HCT116 (cell line): Measurements from ENCODE around the gene SECISBP2. TPM values are rescaled to one million over a fixed set of nuclear protein-coding genes. Genes with fewer than 3 reads are reported as not detected.

Experiments used
- ATAC-seq: fragments of 200-7000 bp; cut with Tn5 transposase; 2 replicates; pipeline ENCODE4 v1.9.1; 2020; ENCODE audit warnings: mild to moderate bottlenecking, moderate library complexity
- BruUV-seq: library from RNA; stranded (reverse); fragments of 400-500 nt; replicated peaks from 2 replicates; lab custom pipeline; 2021; lab: Mats Ljungman, UMichigan
- CTCF ChIA-PET: fragments of 300-600 bp; sonication (Branson Sonifier 250); formaldehyde crosslinking; loops from one replicate; lab custom pipeline; 2021; ENCODE audit warnings: antibody characterized with exemption; lab: Charles Lee
- POLR2A ChIA-PET: fragments of 300-600, 350-600 bp; sonication (Branson Sonifier 250); formaldehyde crosslinking; loops from one replicate; lab custom pipeline; 2021; ENCODE audit warnings: antibody characterized with exemption; lab: Charles Lee
- RAD21 ChIA-PET, 2 experiments: fragments of 300-600 bp; sonication (Branson Sonifier 250); formaldehyde crosslinking; loops; one replicate each; lab custom pipeline; 2023; ENCODE audit warnings: low total read pairs in 2 of 2; ENCODE audit not compliant: uncharacterized antibody in 2 of 2, unreplicated experiment in 2 of 2, low non-redundant PET in 1 of 2; lab: Charles Lee
- DNase-seq: peaks from one replicate; pipeline ENCODE4 v3.0.0-alpha.2; 2010; ENCODE audit warnings: low read depth, low spot score
- H2AFZ ChIP-seq: fragments of 200-600 bp; shearing (Covaris generic), sonication (generic); 2 replicates; pipeline ENCODE4 v1.6.1; 2017; ENCODE audit warnings: low read depth, mixed run types, mixed read lengths, antibody characterized with exemption, low read length; ENCODE audit not compliant: poor library complexity, severe bottlenecking
- H3K27ac ChIP-seq: 2 replicates; pipeline ENCODE4 v1.5.1; 2012; ENCODE audit warnings: low read depth, low read length
- H3K27me3 ChIP-seq: fragments of 200-600 bp; sonication (generic); 2 replicates; pipeline ENCODE4 v1.6.1; 2016; ENCODE audit warnings: mixed run types, low read length, mixed read lengths; ENCODE audit not compliant: insufficient read depth
- H3K36me3 ChIP-seq, 2 experiments: fragments of 200-500 bp in 1 of 2; fragments of 200-600 bp in 1 of 2; sonication (Bioruptor generic) in 1 of 2; sonication (generic) in 1 of 2; 2 replicates each; pipeline versions ENCODE4 v1.5.1 to v1.6.1; 2014 to 2016; ENCODE audit warnings: low read length in 2 of 2, inconsistent platforms in 1 of 2, mixed read lengths in 1 of 2, mixed run types in 1 of 2; ENCODE audit not compliant: insufficient read depth in 2 of 2, control insufficient read depth in 1 of 2
- H3K4me1 ChIP-seq, 2 experiments: fragments of 200-600 bp in 1 of 2; sonication (generic) in 1 of 2; 2 replicates each; pipeline versions ENCODE4 v1.5.1 to v1.6.1; 2012 to 2017; ENCODE audit warnings: low read length in 2 of 2, inconsistent platforms in 1 of 2, mild to moderate bottlenecking in 1 of 2, mixed read lengths in 1 of 2, mixed run types in 1 of 2, moderate library complexity in 1 of 2; ENCODE audit not compliant: insufficient read depth in 2 of 2, control insufficient read depth in 1 of 2
- H3K4me2 ChIP-seq: fragments of 200-600 bp; sonication (generic); 2 replicates; pipeline ENCODE4 v1.6.1; 2017; ENCODE audit warnings: mixed run types, low read length, mixed read lengths
- H3K4me3 ChIP-seq, 2 experiments: fragments of 200-600 bp in 1 of 2; sonication (generic) in 1 of 2; replicated peaks in 1 of 2; 2 replicates each; pipeline ENCODE4 v1.5.1; 2011 to 2016; ENCODE audit warnings: low read length in 2 of 2, control low read depth in 1 of 2, low read depth in 1 of 2, mild to moderate bottlenecking in 1 of 2, mixed read lengths in 1 of 2, mixed run types in 1 of 2
- H3K79me2 ChIP-seq: fragments of 200-600 bp; sonication (generic); 2 replicates; pipeline ENCODE4 v1.6.1; 2017; ENCODE audit warnings: mild to moderate bottlenecking, mixed run types, low read length, moderate library complexity, mixed read lengths; ENCODE audit not compliant: insufficient read depth
- H3K9ac ChIP-seq: fragments of 200-600 bp; sonication (generic); 2 replicates; pipeline ENCODE4 v1.6.1; 2016; ENCODE audit warnings: low read length, mixed read lengths
- H3K9me2 ChIP-seq: fragments of 200-600 bp; sonication (generic), shearing (Covaris generic); 2 replicates; pipeline ENCODE4 v1.6.1; 2017; ENCODE audit warnings: mixed run types, mild to moderate bottlenecking, moderate library complexity; ENCODE audit not compliant: insufficient read depth
- H3K9me3 ChIP-seq, 2 experiments: fragments of 200-500 bp in 1 of 2; fragments of 200-600 bp in 1 of 2; sonication (Bioruptor generic) in 1 of 2; sonication (generic) in 1 of 2; 2 replicates each; pipeline ENCODE4 v1.6.1; 2014 to 2017; ENCODE audit warnings: low read length in 2 of 2, mixed read lengths in 2 of 2, inconsistent platforms in 1 of 2, low read depth in 1 of 2, mild to moderate bottlenecking in 1 of 2, mixed run types in 1 of 2, moderate library complexity in 1 of 2; ENCODE audit not compliant: control insufficient read depth in 1 of 2, insufficient read depth in 1 of 2
- H4K20me1 ChIP-seq: fragments of 200-600 bp; sonication (generic), shearing (Covaris generic); 2 replicates; pipeline ENCODE4 v1.6.1; 2017; ENCODE audit warnings: mixed run types, mild to moderate bottlenecking, moderate library complexity; ENCODE audit not compliant: insufficient read depth
- CBX3 ChIP-seq: IDR thresholded peaks from 2 replicates; pipeline ENCODE4 v1.6.1; 2012; ENCODE audit warnings: low read depth
- CEBPB ChIP-seq: IDR thresholded peaks from 2 replicates; pipeline ENCODE4 v1.6.1; 2012; ENCODE audit warnings: low read depth
- CTCF ChIP-seq, 3 experiments: fragments of 200-600 bp in 1 of 3; sonication (generic) in 1 of 3; IDR thresholded peaks in 2 of 3; conservative IDR thresholded peaks in 1 of 3; 2 replicates each; pipeline ENCODE4 v1.5.1; 2012 to 2017; ENCODE audit warnings: low read depth in 2 of 3, low read length in 2 of 3, antibody characterized with exemption in 1 of 3, borderline replicate concordance in 1 of 3, control low read depth in 1 of 3, mild to moderate bottlenecking in 1 of 3, mixed read lengths in 1 of 3, mixed run types in 1 of 3, moderate library complexity in 1 of 3; ENCODE audit not compliant: insufficient read depth in 1 of 3
- EGR1 ChIP-seq: IDR thresholded peaks from 2 replicates; pipeline ENCODE4 v1.6.1; 2012; ENCODE audit warnings: low read depth
- ELF1 ChIP-seq: IDR thresholded peaks from 2 replicates; pipeline ENCODE4 v1.6.1; 2012; ENCODE audit warnings: low read depth, borderline replicate concordance
- EZH2 ChIP-seq: fragments of 200-600 bp; sonication (generic); IDR thresholded peaks from 2 replicates; pipeline ENCODE4 v1.6.1; 2017; ENCODE audit warnings: antibody characterized with exemption, mixed run types
- EZH2phosphoT487 ChIP-seq: fragments of 200-600 bp; IDR thresholded peaks from 2 replicates; pipeline ENCODE4 v1.6.1; 2018; ENCODE audit warnings: antibody characterized with exemption, borderline replicate concordance
- JUND ChIP-seq: IDR thresholded peaks from 2 replicates; pipeline ENCODE4 v1.6.1; 2012
- POLR2A ChIP-seq: IDR thresholded peaks from 2 replicates; pipeline ENCODE4 v1.7.0; 2011; ENCODE audit warnings: borderline replicate concordance; ENCODE audit not compliant: insufficient read depth, insufficient read length; ENCODE audit errors: extremely low read depth
- RAD21 ChIP-seq: IDR thresholded peaks from 2 replicates; pipeline ENCODE4 v1.6.1; 2012; ENCODE audit warnings: low read depth, mild to moderate bottlenecking
- SP1 ChIP-seq: IDR thresholded peaks from 2 replicates; pipeline ENCODE4 v1.6.1; 2012; ENCODE audit warnings: low read depth
- SRF ChIP-seq: IDR thresholded peaks from 2 replicates; pipeline ENCODE4 v1.6.1; 2012; ENCODE audit warnings: low read depth
- YY1 ChIP-seq: IDR thresholded peaks from 2 replicates; pipeline ENCODE4 v1.6.1; 2011; ENCODE audit warnings: low read length, low read depth, moderate library complexity, mild to moderate bottlenecking; ENCODE audit not compliant: insufficient replicate concordance; ENCODE audit errors: extremely low read depth
- ZFX ChIP-seq: fragments of 450-650 bp; IDR thresholded peaks from 2 replicates; pipeline ENCODE4 v1.6.1; 2017
- intact Hi-C: fragments of 100-400 bp; cut with micrococcal nuclease; formaldehyde crosslinking; loops from 2 replicates; pipeline ENCODE4 v1.10.0; 2022
- total RNA-seq: library from RNA; stranded (reverse); gene quantifications from one replicate; pipeline ENCODE4 v1.2.1, GENCODE V29; 2021; ENCODE audit not compliant: unreplicated experiment

Gene SECISBP2
- total RNA-seq, 1 experiment from 2014 or later: 41.6 TPM

GRCh38 chr9:89388868-89389177 is 70.5 kb downstream of the SECISBP2 start:
- CTCF ChIA-PET: no interaction called here
- Histone ChIP-seq H3K4me3 (no peak overlapping the region), H3K4me1 (no peaks in the 10 kb centered on the region), H3K79me2 (no peaks in the 10 kb centered on the region), H4K20me1 (no peaks in the 10 kb centered on the region), H2AFZ (no peak overlapping the region), H3K27ac (no peak overlapping the region), H3K9ac (no peak overlapping the region), H3K9me3 (no peaks in the 10 kb centered on the region), H3K27me3 (no peaks in the 10 kb centered on the region), H3K36me3 (peaks cover 3 to 9% of the 10 kb centered on the region in 2 experiments; a peak in 3 of 4 replicates), H3K9me2 (no peaks in the 10 kb centered on the region), H3K4me2 (no peak overlapping the region)
- POLR2A ChIA-PET: no interaction called here
- TF ChIP-seq ELF1 (no peak), SRF (no peak), EGR1 (no peak), POLR2A (no peak)
- RAD21 ChIA-PET: no interaction called here
- intact Hi-C loops: no loop called here
- DNase-seq (no peak), ATAC-seq (no peak)
- BruUV-seq: no TSS peak

- DNase-seq (no peak), ATAC-seq (no peak)
- H3K27ac ChIP-seq: no peak overlapping the region
- H3K27me3 ChIP-seq: no peaks in the 10 kb centered on the region
- TF ChIP-seq YY1 (no peak), CBX3 (no peak), ELF1 (no peak), EZH2 (no peak), EZH2phosphoT487 (no peak), RAD21 (no peak), CTCF (IDR thresholded peaks at IDR 0.05 in 2 of 3, conservative IDR thresholded peaks at IDR 0.05 in 1 of 3; ENCODE audit: borderline replicate concordance in 1 of 3, insufficient read depth in 1 of 3, low read depth in 2 of 3, low read length in 2 of 3) (no peak), SP1 (no peak), JUND (no peak), CEBPB (no peak), ZFX (no peak)
- no peaks in the 10 kb centered on the region for H3K79me2 ChIP-seq
- no TSS peak for BruUV-seq
- peaks cover 3 to 9% of the 10 kb centered on the region in 2 experiments; a peak in 3 of 4 replicates for H3K36me3 ChIP-seq
- intact Hi-C loops: no loop called here
- no peak overlapping the region for H3K4me3 ChIP-seq
- H3K4me1 ChIP-seq: no peaks in the 10 kb centered on the region
- ChIA-PET POLR2A (no interaction called here), RAD21 (no interaction called here), CTCF (no interaction called here)
- H3K9me2 ChIP-seq: no peaks in the 10 kb centered on the region
- H3K9me3 ChIP-seq: no peaks in the 10 kb centered on the region
- H4K20me1 ChIP-seq: no peaks in the 10 kb centered on the region
- no peak overlapping the region for H3K4me2 ChIP-seq
- no peak overlapping the region for H3K9ac ChIP-seq
- no peak overlapping the region for H2AFZ ChIP-seq
Observed at GRCh38 chr9:89390068-89390555, 71.8 kb downstream of the SECISBP2 start.
